Posterior vena cava (tissue), 2 donors: ENCODE results near the gene TMEM38B. TPM values are rescaled to one million over a fixed set of nuclear protein-coding genes. Genes with fewer than 3 reads are reported as not detected.
"Not testable (repeated sequence)": the region's sequence is repeated elsewhere in the genome, so short reads cannot be mapped to it uniquely, and the experiment has no call there.

Experiments used
- DNase-seq: peaks from one replicate; pipeline ENCODE4 v3.0.0-alpha.2; 2020; ENCODE audit warnings: low spot score
- intact Hi-C, 2 donors: fragments of 100-400 bp; cut with DNase I; formaldehyde crosslinking; loops; one replicate each; pipeline versions ENCODE4 v1.14.1 to v1.14.2; 2022 to 2023
- total RNA-seq, 2 donors: library from RNA; stranded (reverse); fragmentation: NEBNext Ultra II Directional; extraction: Animal tissue kit (Norgen Biotek cat#: 25700); gene quantifications; one replicate each; pipeline ENCODE4 v1.2.1, GENCODE V29; 2021
- donor health status: DM: yes; HTN: yes; CAD: no.
- donor health status: DM: yes; HTN: yes; CAD: no.

The TMEM38B gene
- total RNA-seq, 2 donors from 2014 or later: 11.3 to 16.9 TPM

- DNase-seq: no peak
Observed at GRCh38 chr9:105679257-105680022, 14.9 kb upstream of the TMEM38B start.

GRCh38 chr9:105681313-105681712 is 13.0 kb upstream of the TMEM38B start:
- DNase-seq: no peak
- intact Hi-C loops: no loop called here

More at GRCh38 chr9:105679257-105680022, 14.9 kb upstream of the TMEM38B start:
- intact Hi-C loops: no loop called here

GRCh38 chr9:105681724-105682123 is 12.6 kb upstream of the TMEM38B start:
- DNase-seq: no peak
- intact Hi-C loops: no loop called here

- DNase-seq: no peak
- intact Hi-C loops: no loop called here
Observed at GRCh38 chr9:105683688-105684275, 10.6 kb upstream of the TMEM38B start.

GRCh38 chr9:105686936-105687335 is 7.4 kb upstream of the TMEM38B start:
- no peak for DNase-seq
- intact Hi-C loops: no loop called here

- intact Hi-C loops: no loop called here
Observed at GRCh38 chr9:105690742-105691141, 3.6 kb upstream of the TMEM38B start.

GRCh38 chr9:105693435-105694189 is 729 bp upstream of the TMEM38B start:
- intact Hi-C loops: no loop called here
- DNase-seq: no peak

More at GRCh38 chr9:105690742-105691141, 3.6 kb upstream of the TMEM38B start:
- DNase-seq: no peak

- DNase-seq: peak; percentile 89
- intact Hi-C loops: no loop called here
Observed at GRCh38 chr9:105694848-105695581, 674 bp downstream of the TMEM38B start.

- intact Hi-C loops: no loop called here
- DNase-seq: no peak
Observed at GRCh38 chr9:105696219-105696793, 2.0 kb downstream of the TMEM38B start.

- intact Hi-C loops: no loop called here
- DNase-seq: no peak
Observed at GRCh38 chr9:105697871-105698270, 3.5 kb downstream of the TMEM38B start.

- intact Hi-C loops: no loop called here
- no peak for DNase-seq
Observed at GRCh38 chr9:105698348-105698870, 4.1 kb downstream of the TMEM38B start.

- intact Hi-C loops: no loop called here
- no peak for DNase-seq
Observed at GRCh38 chr9:105700668-105701067, 6.3 kb downstream of the TMEM38B start.

GRCh38 chr9:105701145-105701544 is 6.8 kb downstream of the TMEM38B start:
- DNase-seq: no peak
- intact Hi-C loops: no loop called here

GRCh38 chr9:105702207-105702606 is 7.9 kb downstream of the TMEM38B start:
- no peak for DNase-seq
- intact Hi-C loops: no loop called here

- not testable (repeated sequence) for DNase-seq
Observed at GRCh38 chr9:105703638-105704037, 9.3 kb downstream of the TMEM38B start.

GRCh38 chr9:105706156-105706555 is 11.8 kb downstream of the TMEM38B start:
- intact Hi-C loops: no loop called here
- DNase-seq: no peak

More at GRCh38 chr9:105703638-105704037, 9.3 kb downstream of the TMEM38B start:
- intact Hi-C loops: not testable (repeated sequence)

GRCh38 chr9:105708405-105708804 is 14.1 kb downstream of the TMEM38B start:
- no peak for DNase-seq
- intact Hi-C loops: loop anchor here in 1 of 2 donors (1.0 kb wide), 1 partner anchor 60 kb away; no protein-coding TSS in a partner anchor

GRCh38 chr9:105710638-105711037 is 16.3 kb downstream of the TMEM38B start:
- intact Hi-C loops: no loop called here
- DNase-seq: no peak

- DNase-seq: no peak
- intact Hi-C loops: no loop called here
Observed at GRCh38 chr9:105711867-105712266, 17.5 kb downstream of the TMEM38B start.
